GM18951 (cell line): ENCODE data around the gene B4GALT6.

Source experiments
- POLR2A ChIP-seq: IDR thresholded peaks from 4 replicates; pipeline ENCODE4 v1.6.1; 2011; ENCODE audit warnings: mild to moderate bottlenecking; ENCODE audit not compliant: insufficient read length, insufficient read depth; ENCODE audit errors: extremely low read depth
- in situ Hi-C: fragments of 300-500 bp; cut with MboI; formaldehyde crosslinking; loops from one replicate; pipeline ENCODE4 v1.12.0; 2022; ENCODE audit warnings: low sequenced_read_pairs, mixed read lengths, inconsistent platforms; ENCODE audit not compliant: unreplicated experiment

Gene B4GALT6

GRCh38 chr18:31710826-31711225 is 26.4 kb upstream of the B4GALT6 start:
- no peak for TF ChIP-seq POLR2A
- in situ Hi-C loops, result loop anchor here (10.0 kb wide), 1 partner anchor 146 kb away; no protein-coding TSS in a partner anchor

- in situ Hi-C loops, result no loop called here
These were observed 23.4 kb upstream of the B4GALT6 start for GRCh38 chr18:31707815-31708214.

GRCh38 chr18:31702449-31702848 is 18.1 kb upstream of the B4GALT6 start:
- no peak for TF ChIP-seq POLR2A
- in situ Hi-C loops, result no loop called here

More at GRCh38 chr18:31707815-31708214, 23.4 kb upstream of the B4GALT6 start:
- TF ChIP-seq POLR2A, result no peak

- in situ Hi-C loops, result no loop called here
- no peak for TF ChIP-seq POLR2A
These were observed 17.4 kb upstream of the B4GALT6 start for GRCh38 chr18:31701744-31702143.

- TF ChIP-seq POLR2A, result no peak
- in situ Hi-C loops, result no loop called here
These were observed 16.6 kb upstream of the B4GALT6 start for GRCh38 chr18:31700990-31701389.

GRCh38 chr18:31697351-31698298 is 13.2 kb upstream of the B4GALT6 start:
- TF ChIP-seq POLR2A, result no peak
- in situ Hi-C loops, result no loop called here

GRCh38 chr18:31695989-31696388 is 11.6 kb upstream of the B4GALT6 start:
- no peak for TF ChIP-seq POLR2A
- in situ Hi-C loops, result no loop called here

GRCh38 chr18:31694297-31694696 is 9.9 kb upstream of the B4GALT6 start:
- TF ChIP-seq POLR2A, result no peak
- in situ Hi-C loops, result no loop called here

GRCh38 chr18:31688606-31689005 is 4.2 kb upstream of the B4GALT6 start:
- in situ Hi-C loops, result no loop called here

GRCh38 chr18:31686986-31687928 is 2.9 kb upstream of the B4GALT6 start:
- in situ Hi-C loops, result no loop called here
- TF ChIP-seq POLR2A, result no peak

More at GRCh38 chr18:31688606-31689005, 4.2 kb upstream of the B4GALT6 start:
- no peak for TF ChIP-seq POLR2A

- in situ Hi-C loops, result no loop called here
- no peak for TF ChIP-seq POLR2A
These were observed 2.2 kb upstream of the B4GALT6 start for GRCh38 chr18:31686572-31686971.

GRCh38 chr18:31685097-31686082 is 1.0 kb upstream of the B4GALT6 start:
- peak; percentile 75 for TF ChIP-seq POLR2A
- in situ Hi-C loops, result no loop called here

GRCh38 chr18:31683968-31684278 is 458 bp downstream of the B4GALT6 start:
- TF ChIP-seq POLR2A, result no peak
- in situ Hi-C loops, result no loop called here

GRCh38 chr18:31683106-31683505 is 1.3 kb downstream of the B4GALT6 start:
- in situ Hi-C loops, result no loop called here
- no peak for TF ChIP-seq POLR2A
